Panc1 (cell line): ENCODE measurements around the gene IER5L.

Experiments
- CTCF ChIP-seq: fragments of 450-650 bp; IDR thresholded peaks from 2 replicates; pipeline ENCODE4 v1.5.1; 2017; ENCODE audit warnings: mild to moderate bottlenecking
- POLR2AphosphoS5 ChIP-seq: IDR thresholded peaks from 2 replicates; pipeline ENCODE4 v1.6.1; 2012; ENCODE audit warnings: mild to moderate bottlenecking, low read depth, low read length, moderate library complexity
- REST ChIP-seq, 2 experiments: IDR thresholded peaks; 2 replicates each; pipeline ENCODE4 v1.6.1; 2011 to 2012; ENCODE audit warnings: low read depth in 2 of 2, control low read depth in 1 of 2, low read length in 1 of 2, mild to moderate bottlenecking in 1 of 2, moderate library complexity in 1 of 2; ENCODE audit not compliant: insufficient read depth in 1 of 2
- SIN3A ChIP-seq: IDR thresholded peaks from 2 replicates; pipeline ENCODE4 v1.6.1; 2012; ENCODE audit warnings: low read depth, mild to moderate bottlenecking, low read length, moderate library complexity, borderline replicate concordance; ENCODE audit not compliant: insufficient read depth

- TF ChIP-seq POLR2AphosphoS5 (no peak), CTCF (no peak), REST (IDR thresholded peaks at IDR 0.05; ENCODE audit: insufficient read depth in 1 of 2, low read depth in 2 of 2, low read length in 1 of 2) (no peak), SIN3A (no peak)
Observed at GRCh38 chr9:129225490-129225778, 47.4 kb upstream of the IER5L start.
